Brain microvascular endothelial cell (primary cell): Measurements from ENCODE around the gene PIGR.

Source experiments
- DNase-seq: peaks from one replicate; pipeline ENCODE4 v3.0.0-alpha.2; 2020
- H3K27ac ChIP-seq: fragments of 250-450 bp; sonication (Bioruptor Pico); 2 replicates; pipeline ENCODE4 v1.5.1; 2020; ENCODE audit warnings: mild to moderate bottlenecking, moderate library complexity
- H3K27me3 ChIP-seq: fragments of 250-450 bp; sonication (Bioruptor Pico); replicated peaks from 2 replicates; pipeline ENCODE4 v1.5.1; 2020; ENCODE audit warnings: mild to moderate bottlenecking
- H3K36me3 ChIP-seq: fragments of 250-450 bp; sonication (Bioruptor Pico); replicated peaks from 2 replicates; pipeline ENCODE4 v1.5.1; 2020; ENCODE audit warnings: mild to moderate bottlenecking
- H3K4me3 ChIP-seq: 2 replicates; pipeline ENCODE4 v1.5.1; 2011; ENCODE audit warnings: low read depth, mild to moderate bottlenecking, control low read depth, low read length, moderate library complexity
- CTCF ChIP-seq: IDR thresholded peaks from 2 replicates; pipeline ENCODE4 v1.5.1; 2011; ENCODE audit warnings: low read depth, mild to moderate bottlenecking, moderate library complexity, low read length, control low read depth, inconsistent platforms; ENCODE audit errors: missing control alignments
- in situ Hi-C: cut with HindIII; loops from 2 replicates; pipeline ENCODE4 v1.10.0; 2017; ENCODE audit warnings: low sequenced_read_pairs, low pct_ligation_motif_present

The PIGR gene

GRCh38 chr1:206904423-206905142 is 41.7 kb downstream of the PIGR start:
- no peak overlapping the region for H3K4me3 ChIP-seq
- no peaks in the 10 kb centered on the region for H3K36me3 ChIP-seq
- in situ Hi-C loops = no loop called here
- no peak for TF ChIP-seq CTCF
- DNase-seq = no peak
- no peak overlapping the region for H3K27ac ChIP-seq
- H3K27me3 ChIP-seq = peaks cover 10% of the 10 kb centered on the region

GRCh38 chr1:206903687-206904086 is 42.6 kb downstream of the PIGR start:
- H3K4me3 ChIP-seq = no peak overlapping the region
- peaks cover under 1% of the 10 kb centered on the region for H3K27me3 ChIP-seq
- H3K27ac ChIP-seq = no peak overlapping the region
- DNase-seq = no peak
- no peak for TF ChIP-seq CTCF
- no peaks in the 10 kb centered on the region for H3K36me3 ChIP-seq
- in situ Hi-C loops = no loop called here

GRCh38 chr1:206902702-206903101 is 43.6 kb downstream of the PIGR start:
- no peak overlapping the region for H3K27ac ChIP-seq
- H3K27me3 ChIP-seq = no peaks in the 10 kb centered on the region
- DNase-seq = no peak
- no peak for TF ChIP-seq CTCF
- no peak overlapping the region for H3K4me3 ChIP-seq
- in situ Hi-C loops = no loop called here
- no peaks in the 10 kb centered on the region for H3K36me3 ChIP-seq

GRCh38 chr1:206901944-206902343 is 44.3 kb downstream of the PIGR start:
- no peaks in the 10 kb centered on the region for H3K36me3 ChIP-seq
- TF ChIP-seq CTCF = no peak
- DNase-seq = no peak
- no peaks in the 10 kb centered on the region for H3K27me3 ChIP-seq
- no peak overlapping the region for H3K4me3 ChIP-seq
- in situ Hi-C loops = no loop called here
- H3K27ac ChIP-seq = no peak overlapping the region

- no peak overlapping the region for H3K27ac ChIP-seq
- H3K27me3 ChIP-seq = no peaks in the 10 kb centered on the region
- DNase-seq = no peak
- TF ChIP-seq CTCF = no peak
- no peaks in the 10 kb centered on the region for H3K36me3 ChIP-seq
- in situ Hi-C loops = no loop called here
- no peak overlapping the region for H3K4me3 ChIP-seq
Measured at GRCh38 chr1:206900149-206900548, 46.1 kb downstream of the PIGR start.

DNA sequence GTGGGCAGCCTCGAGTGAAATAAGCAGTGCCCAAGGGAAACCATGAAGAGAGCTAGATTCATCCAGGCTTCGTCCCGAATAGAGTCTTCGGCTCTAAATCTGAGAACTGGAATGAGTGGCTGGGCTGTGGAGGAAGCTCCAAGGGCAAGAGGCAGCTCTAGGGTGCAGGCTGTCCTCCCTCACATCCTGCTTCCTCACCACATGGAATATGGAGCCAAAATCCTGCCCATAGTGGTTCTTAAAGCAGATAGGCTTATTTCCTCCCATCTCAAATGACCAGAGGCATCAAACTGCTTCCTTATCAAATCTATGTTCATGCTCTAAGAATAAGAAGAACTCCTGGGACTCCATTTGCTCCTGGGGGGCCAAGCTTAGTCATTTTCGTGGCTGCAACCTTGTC is 46.5 kb downstream of the PIGR start:
- H3K27ac ChIP-seq = no peak overlapping the region
- H3K36me3 ChIP-seq = no peaks in the 10 kb centered on the region
- TF ChIP-seq CTCF = no peak
- H3K4me3 ChIP-seq = no peak overlapping the region
- in situ Hi-C loops = no loop called here
- H3K27me3 ChIP-seq = no peaks in the 10 kb centered on the region
- DNase-seq = no peak
